GM19372 (cell line): ENCODE results near the gene RPGR.
A peak's percentile ranks its signal among the peaks of the same experiment; 100 is the strongest.

Experiments
- ATAC-seq: cut with Tn5 transposase; IDR thresholded peaks from one replicate; pipeline ENCODE4 v1.9.1; 2021; ENCODE audit warnings: mild to moderate bottlenecking, low read depth, moderate library complexity; ENCODE audit not compliant: unreplicated experiment

RPGR gene

GRCh38 chrX:38262715-38263620 lies 64.3 kb downstream of the RPGR start:
- ATAC-seq: no peak

- peak; percentile 56 for ATAC-seq
Measured at GRCh38 chrX:38260231-38260630, 67.1 kb downstream of the RPGR start.

- ATAC-seq: no peak
Measured at GRCh38 chrX:38256019-38256418, 71.3 kb downstream of the RPGR start.

GRCh38 chrX:38249965-38250364 lies 77.3 kb downstream of the RPGR start:
- no peak for ATAC-seq

GRCh38 chrX:38247051-38247450 lies 80.3 kb downstream of the RPGR start:
- no peak for ATAC-seq

GRCh38 chrX:38240541-38240940 lies 86.8 kb downstream of the RPGR start:
- no peak for ATAC-seq

GRCh38 chrX:38236901-38237615 lies 90.3 kb downstream of the RPGR start:
- no peak for ATAC-seq

GRCh38 chrX:38233891-38234667 lies 93.2 kb downstream of the RPGR start:
- ATAC-seq: no peak

- ATAC-seq: no peak
Measured at GRCh38 chrX:38232079-38232686, 95.1 kb downstream of the RPGR start.

GRCh38 chrX:38225093-38225492 lies 102.2 kb downstream of the RPGR start:
- no peak for ATAC-seq

GRCh38 chrX:38224160-38224559 lies 103.1 kb downstream of the RPGR start:
- no peak for ATAC-seq

- no peak for ATAC-seq
Measured at GRCh38 chrX:38221391-38221929, 105.8 kb downstream of the RPGR start.

- no peak for ATAC-seq
Measured at GRCh38 chrX:38220415-38221390, 106.6 kb downstream of the RPGR start, which contains the start of gene SRPX. Gene SRPX, minus strand, starts transcription at chrX:38220871. Its CDS starts 79 bp downstream, at chrX:38220792.

GRCh38 chrX:38220024-38220414 lies 107.3 kb downstream of the RPGR start:
- no peak for ATAC-seq
